Endodermal cell (in vitro differentiated cells): ENCODE data around the gene RIMBP2. TPM values are rescaled to one million over a fixed set of nuclear protein-coding genes. Genes with fewer than 3 reads are reported as not detected.

Experiments
- DNase-seq: peaks from one replicate; pipeline ENCODE4 v3.0.0-alpha.2; 2017
- H3K27ac ChIP-seq: 2 replicates; pipeline ENCODE4 v1.5.1; 2013; ENCODE audit warnings: mild to moderate bottlenecking, low read depth, low read length, moderate library complexity
- H3K27me3 ChIP-seq: 2 replicates; pipeline ENCODE4 v1.6.1; 2013; ENCODE audit warnings: mild to moderate bottlenecking, low read length, moderate library complexity; ENCODE audit not compliant: insufficient read depth, control insufficient read depth, poor library complexity, severe bottlenecking
- H3K36me3 ChIP-seq: 2 replicates; pipeline ENCODE4 v1.7.0; 2013; ENCODE audit warnings: mild to moderate bottlenecking, low read length, moderate library complexity; ENCODE audit not compliant: control insufficient read depth, insufficient read depth
- H3K4me1 ChIP-seq: one replicate; pipeline ENCODE4 v1.7.0; 2013; ENCODE audit warnings: low read length; ENCODE audit not compliant: control insufficient read depth, insufficient read depth
- H3K4me3 ChIP-seq: 2 replicates; pipeline ENCODE4 v1.5.1; 2013; ENCODE audit warnings: mild to moderate bottlenecking, low read length, moderate library complexity
- H3K9ac ChIP-seq: 2 replicates; pipeline ENCODE4 v1.6.1; 2013; ENCODE audit warnings: mild to moderate bottlenecking, low read length, moderate library complexity; ENCODE audit not compliant: poor library complexity, severe bottlenecking; ENCODE audit errors: extremely low read depth
- H3K9me3 ChIP-seq: 2 replicates; pipeline ENCODE4 v1.6.1; 2013; ENCODE audit warnings: mild to moderate bottlenecking, low read length, moderate library complexity; ENCODE audit not compliant: control insufficient read depth
- H3K27ac Mint-ChIP-seq: 2 replicates; pipeline ENCODE4 v1.8.0; 2020; ENCODE audit warnings: mixed read lengths
- H3K27me3 Mint-ChIP-seq: 2 replicates; pipeline ENCODE4 v1.8.0; 2021; ENCODE audit warnings: mild to moderate bottlenecking, mixed read lengths; ENCODE audit not compliant: insufficient read depth
- H3K36me3 Mint-ChIP-seq: 2 replicates; pipeline ENCODE4 v1.8.0; 2020; ENCODE audit warnings: low read depth, mixed read lengths
- H3K4me1 Mint-ChIP-seq: 2 replicates; pipeline ENCODE4 v1.8.0; 2020; ENCODE audit warnings: mixed read lengths
- H3K4me3 Mint-ChIP-seq: 2 replicates; pipeline ENCODE4 v1.8.0; 2020; ENCODE audit warnings: mild to moderate bottlenecking, moderate library complexity, mixed read lengths
- H3K9me3 Mint-ChIP-seq: 2 replicates; pipeline ENCODE4 v1.8.0; 2020; ENCODE audit warnings: mild to moderate bottlenecking, mixed read lengths
- CTCF ChIP-seq: fragments of 200-600 bp; sonication (generic); conservative IDR thresholded peaks from 2 replicates; pipeline ENCODE4 v1.5.0; 2021; ENCODE audit warnings: antibody characterized with exemption, mild to moderate bottlenecking
- WGBS, 2 experiments: methylation state at CpG; one replicate each; pipeline versions ENCODE4 v1.1.5 to v1.1.7; 2013; ENCODE audit warnings: missing lambda C conversion rate in 2 of 2, mixed read lengths in 1 of 2; ENCODE audit not compliant: insufficient coverage in 1 of 2, insufficient read length in 1 of 2; 5-methylcytosine and 5-hydroxymethylcytosine counted together
- total RNA-seq, 2 donors: library from RNA; stranded (reverse); fragmentation: NEBNext Ultra II Directional in 1 of 2; extraction: Animal tissue kit (Norgen Biotek cat#: 25700) in 1 of 2; gene quantifications; 2 replicates in 1 of 2; 3 replicates in 1 of 2; pipeline ENCODE4 v1.2.1, GENCODE V29; 2021

Gene RIMBP2
- total RNA-seq, 2 donors from 2014 or later, result 0.13 to 3.4 TPM

GRCh38 chr12:130673036-130673705, 42.9 kb downstream of the RIMBP2 start:
- Mint-ChIP-seq H3K4me3 (no peak overlapping the region), H3K27ac (no peak overlapping the region), H3K9me3 (peaks cover 20% of the 10 kb centered on the region), H3K27me3 (peaks cover 4% of the 10 kb centered on the region), H3K36me3 (peaks cover 2% of the 10 kb centered on the region), H3K4me1 (peaks cover 8% of the 10 kb centered on the region)
- WGBS, 2 experiments, result 82 to 86% methylated on average over 11 to 17 of the region's 17 CpGs
- Histone ChIP-seq H3K36me3 (no peaks in the 10 kb centered on the region), H3K27ac (no peak overlapping the region), H3K9ac (no peak overlapping the region), H3K4me1 (peaks cover 6% of the 10 kb centered on the region), H3K27me3 (no peaks in the 10 kb centered on the region), H3K4me3 (no peak overlapping the region), H3K9me3 (peaks cover 11% of the 10 kb centered on the region)
- no peak for TF ChIP-seq CTCF
- no peak for DNase-seq

GRCh38 chr12:130672089-130672820, 43.8 kb downstream of the RIMBP2 start:
- DNase-seq, result no peak
- H3K9me3 Mint-ChIP-seq, result peaks cover 29% of the 10 kb centered on the region
- Histone ChIP-seq H3K4me1 (peaks cover 6% of the 10 kb centered on the region), H3K27ac (no peak overlapping the region), H3K27me3 (no peaks in the 10 kb centered on the region), H3K9ac (no peak overlapping the region), H3K4me3 (no peak overlapping the region), H3K9me3 (peaks cover 20% of the 10 kb centered on the region), H3K36me3 (no peaks in the 10 kb centered on the region)
- no peak overlapping the region for H3K4me3 Mint-ChIP-seq
- no peak for TF ChIP-seq CTCF
- peaks cover 6% of the 10 kb centered on the region for H3K27me3 Mint-ChIP-seq
- H3K36me3 Mint-ChIP-seq, result peaks cover 2% of the 10 kb centered on the region
- no peak overlapping the region for H3K27ac Mint-ChIP-seq
- WGBS, 2 experiments, result 90 to 94% methylated on average over 6 to 15 of the region's 15 CpGs
- peaks cover 3% of the 10 kb centered on the region for H3K4me1 Mint-ChIP-seq

GRCh38 chr12:130671556-130671955, 44.5 kb downstream of the RIMBP2 start:
- H3K9ac ChIP-seq, result no peak overlapping the region
- peaks cover 6% of the 10 kb centered on the region for H3K27me3 Mint-ChIP-seq
- peaks cover 17% of the 10 kb centered on the region for H3K9me3 ChIP-seq
- H3K9me3 Mint-ChIP-seq, result peaks cover 27% of the 10 kb centered on the region
- DNase-seq, result no peak
- TF ChIP-seq CTCF, result no peak
- H3K36me3 ChIP-seq, result no peaks in the 10 kb centered on the region
- no peak overlapping the region for H3K27ac Mint-ChIP-seq
- 73% methylated on average over 5 of the region's 5 CpGs; no CpG with 5 or more reads in 1 of the 2 experiments for WGBS, 2 experiments
- H3K4me1 Mint-ChIP-seq, result peaks cover 3% of the 10 kb centered on the region
- peaks cover 2% of the 10 kb centered on the region for H3K36me3 Mint-ChIP-seq
- peaks cover 6% of the 10 kb centered on the region for H3K4me1 ChIP-seq
- H3K4me3 Mint-ChIP-seq, result no peak overlapping the region
- no peak overlapping the region for H3K4me3 ChIP-seq
- no peak overlapping the region for H3K27ac ChIP-seq
- H3K27me3 ChIP-seq, result no peaks in the 10 kb centered on the region
